Spleen (tissue), 11 donors: ENCODE measurements around the gene PRR15. TPM values are rescaled to one million over a fixed set of nuclear protein-coding genes. Genes with fewer than 3 reads are reported as not detected.

Experiments
- DNase-seq: peaks from one replicate; pipeline ENCODE4 v3.0.0-alpha.2; 2020
- H3K27ac ChIP-seq, 8 donors: fragments of 200-600 bp; sonication (generic) in 7 of 8; 1 replicate in 4 of 8; 2 replicates in 4 of 8; pipeline versions ENCODE4 v1.5.0 to v1.8.0; 2016 to 2021; ENCODE audit warnings: inconsistent platforms in 4 of 8, mild to moderate bottlenecking in 4 of 8, moderate library complexity in 1 of 8
- H3K27me3 ChIP-seq, 7 donors: fragments of 200-600 bp; sonication (generic) in 6 of 7; replicated peaks in 1 of 7; 1 replicate in 4 of 7; 2 replicates in 3 of 7; pipeline versions ENCODE4 v1.5.0 to v1.8.0; 2016 to 2021; ENCODE audit warnings: inconsistent platforms in 3 of 7, mild to moderate bottlenecking in 1 of 7
- H3K36me3 ChIP-seq, 6 donors: fragments of 200-600 bp; sonication (generic) in 5 of 6; 1 replicate in 4 of 6; 2 replicates in 2 of 6; pipeline versions ENCODE4 v1.5.0 to v1.8.0; 2016 to 2021; ENCODE audit warnings: inconsistent platforms in 2 of 6
- H3K4me1 ChIP-seq, 6 donors: fragments of 200-600 bp; sonication (generic) in 5 of 6; 1 replicate in 3 of 6; 2 replicates in 3 of 6; pipeline versions ENCODE4 v1.5.0 to v1.8.0; 2016 to 2021; ENCODE audit warnings: inconsistent platforms in 3 of 6
- H3K4me3 ChIP-seq, 8 donors: fragments of 200-600 bp; sonication (generic) in 7 of 8; 1 replicate in 4 of 8; 2 replicates in 4 of 8; pipeline versions ENCODE4 v1.5.0 to v1.8.0; 2016 to 2021; ENCODE audit warnings: inconsistent platforms in 4 of 8, mild to moderate bottlenecking in 4 of 8, moderate library complexity in 2 of 8
- H3K9me3 ChIP-seq, 8 donors: fragments of 200-600 bp; sonication (generic) in 7 of 8; 1 replicate in 4 of 8; 2 replicates in 4 of 8; pipeline versions ENCODE4 v1.5.0 to v1.8.0; 2016 to 2021; ENCODE audit warnings: inconsistent platforms in 4 of 8
- POLR2A ChIP-seq, 3 donors: fragments of 450-650 bp; IDR thresholded peaks; one replicate each; pipeline ENCODE4 v1.5.1; 2017; ENCODE audit warnings: antibody characterized with exemption in 3 of 3, mild to moderate bottlenecking in 1 of 3
- POLR2AphosphoS5 ChIP-seq, 3 donors: sonication (generic); formaldehyde crosslinking; IDR thresholded peaks; one replicate each; pipeline ENCODE4 v1.5.1; 2017; ENCODE audit warnings: antibody characterized with exemption in 3 of 3
- WGBS, 5 donors: extraction: QIAGEN DNeasy Blood & Tissue Kit in 3 of 5; methylation state at CpG; one replicate each; pipeline versions ENCODE4 v1.1.5 to v1.1.7; 2013 to 2018; 5-methylcytosine and 5-hydroxymethylcytosine counted together
- intact Hi-C: fragments of 100-400 bp; cut with DNase I; formaldehyde crosslinking; loops from one replicate; pipeline ENCODE4 v1.15.0; 2023; ENCODE audit warnings: low total_unique reads
- polyA plus RNA-seq, 3 donors: library from polyadenylated mRNA; stranded (reverse); fragments of 200-250 nt; gene quantifications; one replicate each; pipeline ENCODE4 v1.2.1, GENCODE V29; 2013
- total RNA-seq, 7 donors: library from RNA; depleted of rRNA in 3 of 7; stranded (reverse); fragments of >200 nt in 3 of 7; fragmentation: NEBNext Ultra II Directional in 4 of 7; extraction: Animal tissue kit (Norgen Biotek cat#: 25700) in 4 of 7; gene quantifications; one replicate each; pipeline versions ENCODE4 v1.1.0 to v1.2.1, GENCODE V29; 2016 to 2021
- TF ChIP-seq, protein P1 (sequence below), 11 experiments: fragments of 200-600 bp in 7 of 11; fragments of 450-650 bp in 4 of 11; sonication (generic) in 4 of 11; IDR thresholded peaks in 8 of 11; conservative IDR thresholded peaks in 3 of 11; 1 replicate in 7 of 11; 2 replicates in 4 of 11; pipeline versions ENCODE4 v1.4.0 to v1.8.0; 2016 to 2021; ENCODE audit warnings: antibody characterized with exemption in 11 of 11, inconsistent platforms in 4 of 11, mild to moderate bottlenecking in 1 of 11
- donor health status: healthy with polysubstance abuse.
- donor health status: DM: no; HTN: no; CAD: no; lungs with moderate emphysema.
- donor health status: DM: no; HTN: no; CAD: no.
- donor health status: Bipolar disorder and iron deficiency.
- donor health status: healthy.
- donor health status: DM: no; HTN: no; CAD: no.
- donor health status: DM: yes; HTN: yes; CAD: no.

Gene PRR15
- total and polyA plus RNA-seq, 10 donors, result 0.06 to 0.11 TPM; not detected in 8

DNA sequence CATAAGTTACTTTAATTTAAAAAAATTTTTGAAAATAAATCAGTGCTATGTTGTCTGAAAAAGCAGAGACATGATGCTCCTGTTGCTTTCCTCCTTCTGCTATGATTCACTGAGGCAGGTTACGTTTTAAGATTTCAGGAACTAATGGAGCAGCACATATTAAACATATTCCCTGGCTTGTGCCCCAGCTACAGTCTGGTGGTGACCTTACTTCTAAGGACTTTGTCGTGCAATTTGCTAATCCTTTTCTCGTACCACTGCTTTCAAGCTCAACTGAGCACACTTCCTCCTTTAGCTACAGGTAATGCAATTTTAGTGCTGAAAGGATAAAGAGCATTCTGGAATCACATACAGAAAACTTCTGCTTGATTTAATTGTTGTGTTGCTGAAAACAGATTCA is 16.2 kb upstream of the PRR15 start:
- TF ChIP-seq POLR2AphosphoS5 (IDR thresholded peaks at IDR 0.05) (no peak), POLR2A (IDR thresholded peaks at IDR 0.05) (no peak)
- TF ChIP-seq, protein P1, sequence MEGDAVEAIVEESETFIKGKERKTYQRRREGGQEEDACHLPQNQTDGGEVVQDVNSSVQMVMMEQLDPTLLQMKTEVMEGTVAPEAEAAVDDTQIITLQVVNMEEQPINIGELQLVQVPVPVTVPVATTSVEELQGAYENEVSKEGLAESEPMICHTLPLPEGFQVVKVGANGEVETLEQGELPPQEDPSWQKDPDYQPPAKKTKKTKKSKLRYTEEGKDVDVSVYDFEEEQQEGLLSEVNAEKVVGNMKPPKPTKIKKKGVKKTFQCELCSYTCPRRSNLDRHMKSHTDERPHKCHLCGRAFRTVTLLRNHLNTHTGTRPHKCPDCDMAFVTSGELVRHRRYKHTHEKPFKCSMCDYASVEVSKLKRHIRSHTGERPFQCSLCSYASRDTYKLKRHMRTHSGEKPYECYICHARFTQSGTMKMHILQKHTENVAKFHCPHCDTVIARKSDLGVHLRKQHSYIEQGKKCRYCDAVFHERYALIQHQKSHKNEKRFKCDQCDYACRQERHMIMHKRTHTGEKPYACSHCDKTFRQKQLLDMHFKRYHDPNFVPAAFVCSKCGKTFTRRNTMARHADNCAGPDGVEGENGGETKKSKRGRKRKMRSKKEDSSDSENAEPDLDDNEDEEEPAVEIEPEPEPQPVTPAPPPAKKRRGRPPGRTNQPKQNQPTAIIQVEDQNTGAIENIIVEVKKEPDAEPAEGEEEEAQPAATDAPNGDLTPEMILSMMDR (IDR thresholded peaks at IDR 0.05 in 8 of 11, conservative IDR thresholded peaks at IDR 0.05 in 3 of 11), result no peak
- Histone ChIP-seq H3K4me3 (no peak overlapping the region), H3K27me3 (no peaks in the 10 kb centered on the region), H3K36me3 (no peaks in the 10 kb centered on the region), H3K27ac (no peak overlapping the region), H3K9me3 (peaks cover 0 to 12% (median 0%) of the 10 kb centered on the region in 8 donors), H3K4me1 (no peaks in the 10 kb centered on the region)
- 54 to 69% (median 58%) methylated on average over 3 of the region's 3 CpGs for WGBS, 5 donors
- intact Hi-C loops, result no loop called here
- DNase-seq, result no peak

DNA sequence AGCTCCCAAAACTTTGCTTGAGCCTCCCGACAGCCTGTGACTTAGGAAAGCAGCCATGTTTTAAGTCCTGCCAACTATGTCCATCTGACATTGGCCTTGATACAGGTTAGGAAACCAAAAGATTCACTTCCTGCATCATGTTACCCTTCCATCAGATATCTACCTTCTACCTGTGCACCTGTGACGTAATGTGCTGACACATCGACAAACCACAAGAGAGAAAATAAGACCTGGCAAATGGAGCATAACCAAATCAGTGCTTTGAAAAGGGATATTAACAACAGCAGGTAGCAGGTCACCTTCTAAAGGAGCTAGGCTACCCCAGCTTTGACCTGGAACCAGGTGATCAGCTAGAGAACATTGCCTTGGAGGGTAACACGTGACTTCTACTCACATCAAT is 14.8 kb upstream of the PRR15 start:
- no peak overlapping the region for H3K27ac ChIP-seq
- no peak for DNase-seq
- no peaks in the 10 kb centered on the region for H3K36me3 ChIP-seq
- intact Hi-C loops, result no loop called here
- H3K9me3 ChIP-seq, result peaks cover 0 to 8% (median 0%) of the 10 kb centered on the region in 8 donors
- no peaks in the 10 kb centered on the region for H3K4me1 ChIP-seq
- no peak overlapping the region for H3K4me3 ChIP-seq
- 83 to 93% (median 88%) methylated on average over 4 of the region's 4 CpGs for WGBS, 5 donors
- no peaks in the 10 kb centered on the region for H3K27me3 ChIP-seq
- no peak for TF ChIP-seq POLR2AphosphoS5 (IDR thresholded peaks at IDR 0.05)
- no peak for TF ChIP-seq POLR2A (IDR thresholded peaks at IDR 0.05)

DNA sequence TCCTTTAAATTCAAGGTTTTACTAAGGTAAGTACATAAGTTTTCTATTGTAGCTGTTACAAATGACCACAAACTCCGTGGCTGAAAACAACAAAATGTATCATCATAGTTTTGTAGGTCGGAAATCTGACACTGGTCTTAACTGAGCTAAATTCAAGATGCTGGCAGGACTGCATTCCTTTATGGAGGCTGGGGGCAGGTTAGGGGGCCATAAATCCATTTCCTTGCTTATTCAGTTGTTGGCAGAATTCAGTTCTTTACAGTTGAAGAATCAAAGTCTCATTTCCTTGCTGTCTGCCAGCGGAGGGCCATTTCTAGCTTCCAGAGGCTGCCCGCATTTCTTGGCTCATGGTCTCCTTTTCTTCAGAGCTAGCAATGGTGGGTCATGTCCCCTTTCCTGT is 11.2 kb upstream of the PRR15 start:
- 85 to 95% (median 90%) methylated on average over 4 of the region's 4 CpGs for WGBS, 5 donors
- Histone ChIP-seq H3K4me3 (no peak overlapping the region), H3K9me3 (no peaks in the 10 kb centered on the region), H3K27ac (no peak overlapping the region), H3K36me3 (no peaks in the 10 kb centered on the region), H3K27me3 (peaks cover 0 to under 1% (median 0%) of the 10 kb centered on the region in 7 donors), H3K4me1 (no peaks in the 10 kb centered on the region)
- no peak for TF ChIP-seq POLR2AphosphoS5 (IDR thresholded peaks at IDR 0.05)
- TF ChIP-seq POLR2A (IDR thresholded peaks at IDR 0.05), result no peak
- TF ChIP-seq, protein P1 (IDR thresholded peaks at IDR 0.05 in 8 of 11, conservative IDR thresholded peaks at IDR 0.05 in 3 of 11), result no peak
- no peak for DNase-seq
- intact Hi-C loops, result no loop called here

DNA sequence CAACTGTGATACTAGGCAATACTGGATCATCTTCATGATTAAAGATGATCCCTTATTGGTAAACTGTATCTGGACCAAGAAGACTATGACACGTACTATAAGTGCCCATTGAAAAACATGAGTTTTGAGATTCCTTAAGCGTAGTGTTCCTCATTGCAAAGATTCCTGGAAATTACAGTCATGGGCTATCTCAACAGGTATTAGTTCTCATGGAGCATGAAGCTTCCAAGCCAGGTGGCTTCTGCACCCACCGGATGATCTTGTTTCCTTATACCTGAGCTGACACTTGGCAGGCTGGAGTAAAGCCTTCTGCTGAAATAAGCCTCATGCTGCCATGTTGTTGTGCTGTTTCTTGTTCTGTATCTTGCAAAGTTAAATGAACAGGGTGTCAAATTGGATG is 8.6 kb upstream of the PRR15 start:
- no peak overlapping the region for H3K4me3 ChIP-seq
- no peak overlapping the region for H3K27ac ChIP-seq
- intact Hi-C loops, result no loop called here
- no peaks in the 10 kb centered on the region for H3K4me1 ChIP-seq
- TF ChIP-seq POLR2AphosphoS5 (IDR thresholded peaks at IDR 0.05), result no peak
- no peak for TF ChIP-seq POLR2A (IDR thresholded peaks at IDR 0.05)
- TF ChIP-seq, protein P1 (IDR thresholded peaks at IDR 0.05 in 8 of 11, conservative IDR thresholded peaks at IDR 0.05 in 3 of 11), result no peak
- DNase-seq, result no peak
- no peaks in the 10 kb centered on the region for H3K36me3 ChIP-seq
- 81 to 95% (median 94%) methylated on average over 3 of the region's 3 CpGs for WGBS, 5 donors
- H3K27me3 ChIP-seq, result peaks cover 0 to 16% (median 0%) of the 10 kb centered on the region in 7 donors
- no peaks in the 10 kb centered on the region for H3K9me3 ChIP-seq
